Progenitor cell of endocrine pancreas (in vitro differentiated cells): ENCODE results near the gene PDPK1. TPM values are rescaled to one million over a fixed set of nuclear protein-coding genes. Genes with fewer than 3 reads are reported as not detected.

Source experiments
- DNase-seq: peaks from one replicate; pipeline ENCODE4 v3.0.0; 2021; ENCODE audit warnings: low spot score; ENCODE audit not compliant: unreplicated experiment
- H3K27ac Mint-ChIP-seq: 2 replicates; pipeline ENCODE4 v1.8.0; 2021; ENCODE audit warnings: mild to moderate bottlenecking, moderate library complexity, mixed read lengths
- H3K27me3 Mint-ChIP-seq: 2 replicates; pipeline ENCODE4 v1.8.0; 2021; ENCODE audit warnings: mixed read lengths
- H3K36me3 Mint-ChIP-seq: 2 replicates; pipeline ENCODE4 v1.8.0; 2022; ENCODE audit warnings: mixed read lengths; ENCODE audit not compliant: insufficient read depth
- H3K4me1 Mint-ChIP-seq: 2 replicates; pipeline ENCODE4 v1.8.0; 2021; ENCODE audit warnings: low read depth, mixed read lengths
- H3K4me3 Mint-ChIP-seq: 2 replicates; pipeline ENCODE4 v1.8.0; 2021; ENCODE audit warnings: low read depth, mild to moderate bottlenecking, moderate library complexity, mixed read lengths
- H3K9me3 Mint-ChIP-seq: 2 replicates; pipeline ENCODE4 v1.8.0; 2021; ENCODE audit warnings: low read depth, mixed read lengths
- CTCF ChIP-seq: fragments of 200-600 bp; sonication (generic); IDR thresholded peaks from one replicate; pipeline ENCODE4 v1.5.0; 2021; ENCODE audit warnings: antibody characterized with exemption, mild to moderate bottlenecking; ENCODE audit not compliant: unreplicated experiment
- total RNA-seq: library from RNA; stranded (reverse); gene quantifications from 2 replicates; pipeline ENCODE4 v1.2.1, GENCODE V29; 2021

The PDPK1 gene
- total RNA-seq, 1 donor from 2014 or later, result 45.0 TPM

GRCh38 chr16:2584729-2585650, 47.2 kb downstream of the PDPK1 start:
- H3K27ac Mint-ChIP-seq, result no peak overlapping the region
- no peak for TF ChIP-seq CTCF

GRCh38 chr16:2585651-2586081, 47.8 kb downstream of the PDPK1 start:
- Mint-ChIP-seq H3K9me3 (no peaks in the 10 kb centered on the region), H3K27ac (no peak overlapping the region), H3K4me1 (no peaks in the 10 kb centered on the region), H3K36me3 (peaks cover 6% of the 10 kb centered on the region), H3K4me3 (no peak overlapping the region), H3K27me3 (no peaks in the 10 kb centered on the region)
- TF ChIP-seq CTCF, result no peak
- no peak for DNase-seq

More at GRCh38 chr16:2584729-2585650, 47.2 kb downstream of the PDPK1 start:
- H3K27me3 Mint-ChIP-seq, result no peaks in the 10 kb centered on the region
- peaks cover 6% of the 10 kb centered on the region for H3K36me3 Mint-ChIP-seq
- H3K9me3 Mint-ChIP-seq, result no peaks in the 10 kb centered on the region
- no peak for DNase-seq
- H3K4me3 Mint-ChIP-seq, result no peak overlapping the region
- H3K4me1 Mint-ChIP-seq, result no peaks in the 10 kb centered on the region

GRCh38 chr16:2586241-2586640, 48.4 kb downstream of the PDPK1 start:
- DNase-seq, result no peak
- TF ChIP-seq CTCF, result no peak
- Mint-ChIP-seq H3K9me3 (no peaks in the 10 kb centered on the region), H3K36me3 (peaks cover 6% of the 10 kb centered on the region), H3K4me1 (no peaks in the 10 kb centered on the region), H3K27ac (no peak overlapping the region), H3K27me3 (no peaks in the 10 kb centered on the region), H3K4me3 (no peak overlapping the region)

- TF ChIP-seq CTCF, result no peak
- Mint-ChIP-seq H3K27ac (no peak overlapping the region), H3K36me3 (peaks cover 6% of the 10 kb centered on the region), H3K4me1 (no peaks in the 10 kb centered on the region), H3K4me3 (no peak overlapping the region), H3K9me3 (no peaks in the 10 kb centered on the region), H3K27me3 (no peaks in the 10 kb centered on the region)
- no peak for DNase-seq
Observed at GRCh38 chr16:2586901-2587480, 49.2 kb downstream of the PDPK1 start.

GRCh38 chr16:2587891-2588565, 50.2 kb downstream of the PDPK1 start:
- peaks cover 6% of the 10 kb centered on the region for H3K36me3 Mint-ChIP-seq
- no peak for TF ChIP-seq CTCF
- H3K27me3 Mint-ChIP-seq, result no peaks in the 10 kb centered on the region
- H3K9me3 Mint-ChIP-seq, result no peaks in the 10 kb centered on the region
- H3K27ac Mint-ChIP-seq, result no peak overlapping the region
- DNase-seq, result no peak
- H3K4me1 Mint-ChIP-seq, result no peaks in the 10 kb centered on the region
- H3K4me3 Mint-ChIP-seq, result no peak overlapping the region
